GM12878 (cell line): ENCODE data around the gene SLC25A26. TPM values are rescaled to one million over a fixed set of nuclear protein-coding genes. Genes with fewer than 3 reads are reported as not detected.

Experiments used
- ATAC-seq: fragments of 200-7000 bp; cut with Tn5 transposase; 3 replicates; pipeline ENCODE4 v1.9.1; 2020; ENCODE audit warnings: mild to moderate bottlenecking, moderate library complexity
- BruUV-seq: library from RNA; stranded (reverse); fragments of 400-500 nt; replicated peaks from 2 replicates; lab custom pipeline; 2021; lab: Mats Ljungman, UMichigan
- CTCF ChIA-PET: fragments of 300-600 bp; sonication (Branson Sonifier 250); formaldehyde crosslinking; extraction: SDS; loops from one replicate; lab custom pipeline; 2021; ENCODE audit warnings: inconsistent platforms; lab: Yijun Ruan, JAX
- POLR2A ChIA-PET: fragments of 350-600 bp; formaldehyde crosslinking; extraction: SDS; loops from one replicate; lab custom pipeline; 2021; ENCODE audit warnings: inconsistent platforms; lab: Charles Lee
- RAD21 ChIA-PET: fragments of 300-600 bp; sonication (Branson Sonifier 250); formaldehyde crosslinking; loops from one replicate; lab custom pipeline; 2023; ENCODE audit warnings: antibody characterized with exemption; ENCODE audit not compliant: unreplicated experiment; lab: Charles Lee
- SMC1A ChIA-PET: fragments of 300-600 bp; sonication (Branson Sonifier 250); formaldehyde crosslinking; loops from one replicate; lab custom pipeline; 2023; ENCODE audit not compliant: unreplicated experiment, uncharacterized antibody; lab: Charles Lee
- DNase-seq: peaks from one replicate; pipeline ENCODE4 v3.0.0-alpha.2; 2011; ENCODE audit warnings: low read depth, low spot score
- FAIRE-seq: peaks from 3 replicates; lab custom pipeline; 2011; peaks lifted over from hg19 to GRCh38; lab: Jason Lieb, UNC
- H2AFZ ChIP-seq: 2 replicates; pipeline ENCODE4 v1.6.0; 2011; ENCODE audit warnings: low read depth, low read length, control low read depth; ENCODE audit not compliant: control insufficient read depth
- H3K27ac ChIP-seq: 2 replicates; pipeline ENCODE4 v1.5.1; 2011; ENCODE audit warnings: control low read depth; ENCODE audit not compliant: control insufficient read depth, insufficient read depth
- H3K27me3 ChIP-seq, 2 experiments: replicated peaks in 1 of 2; 2 replicates each; pipeline versions ENCODE4 v1.6.0 to v1.6.1; 2011; ENCODE audit warnings: low read length in 1 of 2; ENCODE audit not compliant: control insufficient read depth in 2 of 2, insufficient read depth in 2 of 2
- H3K36me3 ChIP-seq, 2 experiments: 2 replicates each; pipeline ENCODE4 v1.5.1; 2011; ENCODE audit warnings: low read length in 1 of 2; ENCODE audit not compliant: control insufficient read depth in 2 of 2, insufficient read depth in 2 of 2
- H3K4me1 ChIP-seq: 2 replicates; pipeline ENCODE4 v1.6.1; 2011; ENCODE audit warnings: mild to moderate bottlenecking, low read length, moderate library complexity, mixed read lengths; ENCODE audit not compliant: control insufficient read depth, insufficient read depth
- H3K4me2 ChIP-seq: 2 replicates; pipeline ENCODE4 v1.6.0; 2011; ENCODE audit warnings: control low read depth; ENCODE audit not compliant: control insufficient read depth, insufficient read depth
- H3K4me3 ChIP-seq: fragments of 200-600 bp; sonication (generic); 2 replicates; pipeline ENCODE4 v1.5.1; 2016
- H3K79me2 ChIP-seq: 2 replicates; pipeline ENCODE4 v1.6.0; 2011; ENCODE audit warnings: low read length; ENCODE audit not compliant: control insufficient read depth, insufficient read depth
- H3K9ac ChIP-seq: 2 replicates; pipeline ENCODE4 v1.8.0; 2011; ENCODE audit warnings: low read length, control low read depth, mixed read lengths; ENCODE audit not compliant: control insufficient read depth, insufficient read depth
- H3K9me3 ChIP-seq: replicated peaks from 3 replicates; pipeline ENCODE4 v1.5.1; 2011; ENCODE audit warnings: mild to moderate bottlenecking, low read length; ENCODE audit not compliant: control insufficient read depth, insufficient read depth
- H4K20me1 ChIP-seq: 2 replicates; pipeline ENCODE4 v1.6.0; 2011; ENCODE audit not compliant: control insufficient read depth, insufficient read depth
- BCLAF1 ChIP-seq: fragments of 450-650 bp; IDR thresholded peaks from 2 replicates; pipeline ENCODE4 v1.6.1; 2017; ENCODE audit warnings: antibody characterized with exemption, mild to moderate bottlenecking, moderate library complexity
- CREB1 ChIP-seq: IDR thresholded peaks from 2 replicates; pipeline ENCODE4 v1.6.1; 2012; ENCODE audit warnings: low read depth, mild to moderate bottlenecking, inconsistent platforms
- HDAC6 ChIP-seq: fragments of 200-600 bp; sonication (generic); IDR thresholded peaks from one replicate; pipeline ENCODE4 v1.8.0; 2017; ENCODE audit warnings: antibody characterized with exemption; ENCODE audit not compliant: unreplicated experiment
- HSF1 ChIP-seq: fragments of 150-350 bp; IDR thresholded peaks from 2 replicates; pipeline ENCODE4 v1.6.1; 2014; ENCODE audit warnings: mild to moderate bottlenecking, low read depth, low read length
- NRF1 ChIP-seq: conservative IDR thresholded peaks from 2 replicates; pipeline ENCODE4 v1.6.1; 2011; ENCODE audit warnings: mild to moderate bottlenecking, low read depth, low read length, improper control_type of control experiment
- PAX8 ChIP-seq: fragments of 450-650 bp; IDR thresholded peaks from 2 replicates; pipeline ENCODE4 v1.6.1; 2017; ENCODE audit warnings: mild to moderate bottlenecking, moderate library complexity
- SMAD1 ChIP-seq: fragments of 450-650 bp; IDR thresholded peaks from 2 replicates; pipeline ENCODE4 v1.6.1; 2018; ENCODE audit warnings: mild to moderate bottlenecking, low read depth; ENCODE audit not compliant: partially characterized antibody
- USF1 ChIP-seq: IDR thresholded peaks from 2 replicates; pipeline ENCODE4 v1.6.1; 2011; ENCODE audit warnings: borderline replicate concordance, low read depth, mild to moderate bottlenecking, moderate library complexity, mixed read lengths, low read length; ENCODE audit not compliant: insufficient read depth; ENCODE audit errors: extremely low read length
- YBX1 ChIP-seq: fragments of 450-650 bp; IDR thresholded peaks from 2 replicates; pipeline ENCODE4 v1.6.1; 2016; ENCODE audit warnings: antibody characterized with exemption
- ZNF687 ChIP-seq: fragments of 450-650 bp; IDR thresholded peaks from 2 replicates; pipeline ENCODE4 v1.6.1; 2017; ENCODE audit warnings: mild to moderate bottlenecking, moderate library complexity
- WGBS: methylation state at CpG from one replicate; pipeline ENCODE4 v1.1.6; 2016; ENCODE audit warnings: low lambda C conversion rate; ENCODE audit not compliant: insufficient replicate concordance, insufficient coverage; ENCODE audit errors: missing lambda C conversion rate; 5-methylcytosine and 5-hydroxymethylcytosine counted together
- in situ Hi-C: fragments of 300-500 bp; cut with MboI; formaldehyde crosslinking; loops from 9 replicates; pipeline ENCODE4 v1.14.3; 2018; ENCODE audit warnings: mixed read lengths
- intact Hi-C: fragments of 100-400 bp; cut with micrococcal nuclease; formaldehyde crosslinking; loops from one replicate; pipeline ENCODE4 v1.14.2; 2022; ENCODE audit not compliant: unreplicated experiment
- polyA plus RNA-seq, 11 experiments: library from polyadenylated mRNA; depleted of rRNA in 4 of 11; unstranded in 6 of 11; stranded (reverse) in 5 of 11; fragments of >200 nt; fragmentation: Nextera tagmentation in 4 of 11; fragmentation: Illumina TruSeq in 1 of 11; extraction: Ambion mirVana in 4 of 11; extraction: Trizol in 1 of 11; gene quantifications; 1 replicate in 1 of 11; 2 replicates in 10 of 11; pipeline versions ENCODE4 v1.2.1 to v1.2.3, GENCODE V29; 2011 to 2016; ENCODE audit warnings: inconsistent platforms in 2 of 11, missing spikeins in 2 of 11, low read depth in 1 of 11
- total RNA-seq, 4 experiments: library from RNA; depleted of rRNA in 3 of 4; stranded (reverse); fragments of >200 nt in 3 of 4; fragmentation: Illumina TruSeq in 1 of 4; extraction: Trizol in 1 of 4; gene quantifications; 2 replicates each; pipeline versions ENCODE4 v1.2.1 to v1.2.3, GENCODE V29; 2013 to 2021

SLC25A26 gene
- total and polyA plus RNA-seq, 10 of the 15 experiments (the other 5 are each of a cell fraction or from before 2014, with no cell fraction given), result 14.6 to 49.7 (median 24.9) TPM

- Histone ChIP-seq H3K27ac (no peak overlapping the region), H4K20me1 (no peaks in the 10 kb centered on the region)
- TF ChIP-seq BCLAF1, result no peak
- no peak for TF ChIP-seq ZNF687
- TF ChIP-seq PAX8, result no peak
- TF ChIP-seq YBX1, result no peak
- no peak for TF ChIP-seq SMAD1
- no peak for TF ChIP-seq CREB1
- no peak for TF ChIP-seq HDAC6
- TF ChIP-seq USF1, result no peak
- no peak for TF ChIP-seq HSF1
- no peak for TF ChIP-seq NRF1
- TF ChIP-seq, all 136 proteins: peak for 0
- H2AFZ ChIP-seq, result no peak overlapping the region
- H3K4me3 ChIP-seq, result no peak overlapping the region
- CTCF ChIA-PET, result interaction anchor here (0.8 to 2.0 kb wide), 2 partner anchors 22 to 146 kb away, joined by 3 to 8 read pairs; no protein-coding TSS in a partner anchor
- no peaks in the 10 kb centered on the region for H3K4me1 ChIP-seq
- intact Hi-C loops (no loop called here), in situ Hi-C loops (no loop called here)
- no TSS peak for BruUV-seq
- H3K9ac ChIP-seq, result no peak overlapping the region
- 69% methylated on average over 15 of the region's 15 CpGs for WGBS
- no peak for ATAC-seq
- no peaks in the 10 kb centered on the region for H3K9me3 ChIP-seq
- no peak for FAIRE-seq
- POLR2A ChIA-PET, result no interaction called here
- H3K4me2 ChIP-seq, result no peak overlapping the region
- no peaks in the 10 kb centered on the region; a peak in 1 of 4 replicates for H3K27me3 ChIP-seq
- RAD21 ChIA-PET, result no interaction called here
- no peaks in the 10 kb centered on the region for H3K79me2 ChIP-seq
- no peak for DNase-seq
- SMC1A ChIA-PET, result no interaction called here
- no peaks in the 10 kb centered on the region; a peak in 1 of 4 replicates for H3K36me3 ChIP-seq
These were observed 179.8 kb downstream of the SLC25A26 start for GRCh38 chr3:66400411-66401156.
